Measurements from ENCODE around the gene BMPER.

DNA sequence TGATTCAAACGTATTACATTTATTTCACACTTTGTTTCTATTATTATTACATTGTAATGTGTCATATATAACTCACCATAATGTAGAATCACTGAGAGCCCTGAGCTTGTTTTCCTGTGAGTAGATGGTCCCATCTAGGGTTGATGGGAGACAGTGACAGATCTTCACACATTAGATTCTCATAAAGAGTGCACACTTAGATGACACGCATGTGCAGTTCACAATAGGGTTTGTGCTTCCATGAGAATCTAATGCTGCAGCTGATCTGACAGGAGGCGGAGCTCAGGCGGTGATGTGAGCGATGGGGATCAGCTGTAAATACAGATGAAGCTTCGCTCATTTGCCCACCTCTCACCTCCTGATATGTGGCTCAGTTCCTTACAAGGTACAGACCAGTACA, 36.1 kb downstream of the BMPER start:
- TF ChIP-seq, protein P1, sequence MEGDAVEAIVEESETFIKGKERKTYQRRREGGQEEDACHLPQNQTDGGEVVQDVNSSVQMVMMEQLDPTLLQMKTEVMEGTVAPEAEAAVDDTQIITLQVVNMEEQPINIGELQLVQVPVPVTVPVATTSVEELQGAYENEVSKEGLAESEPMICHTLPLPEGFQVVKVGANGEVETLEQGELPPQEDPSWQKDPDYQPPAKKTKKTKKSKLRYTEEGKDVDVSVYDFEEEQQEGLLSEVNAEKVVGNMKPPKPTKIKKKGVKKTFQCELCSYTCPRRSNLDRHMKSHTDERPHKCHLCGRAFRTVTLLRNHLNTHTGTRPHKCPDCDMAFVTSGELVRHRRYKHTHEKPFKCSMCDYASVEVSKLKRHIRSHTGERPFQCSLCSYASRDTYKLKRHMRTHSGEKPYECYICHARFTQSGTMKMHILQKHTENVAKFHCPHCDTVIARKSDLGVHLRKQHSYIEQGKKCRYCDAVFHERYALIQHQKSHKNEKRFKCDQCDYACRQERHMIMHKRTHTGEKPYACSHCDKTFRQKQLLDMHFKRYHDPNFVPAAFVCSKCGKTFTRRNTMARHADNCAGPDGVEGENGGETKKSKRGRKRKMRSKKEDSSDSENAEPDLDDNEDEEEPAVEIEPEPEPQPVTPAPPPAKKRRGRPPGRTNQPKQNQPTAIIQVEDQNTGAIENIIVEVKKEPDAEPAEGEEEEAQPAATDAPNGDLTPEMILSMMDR (IDR thresholded peaks at IDR 0.05) = no peak
- TF ChIP-seq POLR2A (IDR thresholded peaks at IDR 0.05) = no peak

Measured in uterus (tissue), 2 donors.